ENCODE measurements around the gene DERA.

DNA sequence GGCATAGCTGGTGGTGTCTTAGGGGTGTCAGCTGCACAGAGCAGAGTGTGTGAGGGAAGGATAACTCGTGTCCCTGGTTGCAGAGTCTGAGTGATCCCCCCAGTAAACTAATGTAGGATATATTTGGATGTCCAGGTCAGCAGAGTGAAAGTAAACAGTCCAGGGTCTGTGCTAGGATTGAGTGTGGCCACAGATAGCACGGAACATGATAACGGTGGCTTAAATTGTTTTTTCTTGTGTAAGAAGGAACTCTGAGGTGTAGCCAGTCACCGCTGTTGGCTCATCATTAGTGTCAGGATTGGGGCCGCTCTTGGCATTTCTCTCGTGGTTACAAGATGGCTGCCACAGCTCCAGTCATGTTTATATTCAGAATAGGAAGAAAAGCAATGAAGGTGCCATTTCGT, 97.3 kb downstream of the DERA start:
- TF ChIP-seq, protein P1, sequence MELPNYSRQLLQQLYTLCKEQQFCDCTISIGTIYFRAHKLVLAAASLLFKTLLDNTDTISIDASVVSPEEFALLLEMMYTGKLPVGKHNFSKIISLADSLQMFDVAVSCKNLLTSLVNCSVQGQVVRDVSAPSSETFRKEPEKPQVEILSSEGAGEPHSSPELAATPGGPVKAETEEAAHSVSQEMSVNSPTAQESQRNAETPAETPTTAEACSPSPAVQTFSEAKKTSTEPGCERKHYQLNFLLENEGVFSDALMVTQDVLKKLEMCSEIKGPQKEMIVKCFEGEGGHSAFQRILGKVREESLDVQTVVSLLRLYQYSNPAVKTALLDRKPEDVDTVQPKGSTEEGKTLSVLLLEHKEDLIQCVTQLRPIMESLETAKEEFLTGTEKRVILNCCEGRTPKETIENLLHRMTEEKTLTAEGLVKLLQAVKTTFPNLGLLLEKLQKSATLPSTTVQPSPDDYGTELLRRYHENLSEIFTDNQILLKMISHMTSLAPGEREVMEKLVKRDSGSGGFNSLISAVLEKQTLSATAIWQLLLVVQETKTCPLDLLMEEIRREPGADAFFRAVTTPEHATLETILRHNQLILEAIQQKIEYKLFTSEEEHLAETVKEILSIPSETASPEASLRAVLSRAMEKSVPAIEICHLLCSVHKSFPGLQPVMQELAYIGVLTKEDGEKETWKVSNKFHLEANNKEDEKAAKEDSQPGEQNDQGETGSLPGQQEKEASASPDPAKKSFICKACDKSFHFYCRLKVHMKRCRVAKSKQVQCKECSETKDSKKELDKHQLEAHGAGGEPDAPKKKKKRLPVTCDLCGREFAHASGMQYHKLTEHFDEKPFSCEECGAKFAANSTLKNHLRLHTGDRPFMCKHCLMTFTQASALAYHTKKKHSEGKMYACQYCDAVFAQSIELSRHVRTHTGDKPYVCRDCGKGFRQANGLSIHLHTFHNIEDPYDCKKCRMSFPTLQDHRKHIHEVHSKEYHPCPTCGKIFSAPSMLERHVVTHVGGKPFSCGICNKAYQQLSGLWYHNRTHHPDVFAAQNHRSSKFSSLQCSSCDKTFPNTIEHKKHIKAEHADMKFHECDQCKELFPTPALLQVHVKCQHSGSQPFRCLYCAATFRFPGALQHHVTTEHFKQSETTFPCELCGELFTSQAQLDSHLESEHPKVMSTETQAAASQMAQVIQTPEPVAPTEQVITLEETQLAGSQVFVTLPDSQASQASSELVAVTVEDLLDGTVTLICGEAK (IDR thresholded peaks at IDR 0.05): no peak
- TF ChIP-seq, protein P1 (CRISPR knock-in tag; IDR thresholded peaks at IDR 0.05): no peak
- TF ChIP-seq, protein P2, sequence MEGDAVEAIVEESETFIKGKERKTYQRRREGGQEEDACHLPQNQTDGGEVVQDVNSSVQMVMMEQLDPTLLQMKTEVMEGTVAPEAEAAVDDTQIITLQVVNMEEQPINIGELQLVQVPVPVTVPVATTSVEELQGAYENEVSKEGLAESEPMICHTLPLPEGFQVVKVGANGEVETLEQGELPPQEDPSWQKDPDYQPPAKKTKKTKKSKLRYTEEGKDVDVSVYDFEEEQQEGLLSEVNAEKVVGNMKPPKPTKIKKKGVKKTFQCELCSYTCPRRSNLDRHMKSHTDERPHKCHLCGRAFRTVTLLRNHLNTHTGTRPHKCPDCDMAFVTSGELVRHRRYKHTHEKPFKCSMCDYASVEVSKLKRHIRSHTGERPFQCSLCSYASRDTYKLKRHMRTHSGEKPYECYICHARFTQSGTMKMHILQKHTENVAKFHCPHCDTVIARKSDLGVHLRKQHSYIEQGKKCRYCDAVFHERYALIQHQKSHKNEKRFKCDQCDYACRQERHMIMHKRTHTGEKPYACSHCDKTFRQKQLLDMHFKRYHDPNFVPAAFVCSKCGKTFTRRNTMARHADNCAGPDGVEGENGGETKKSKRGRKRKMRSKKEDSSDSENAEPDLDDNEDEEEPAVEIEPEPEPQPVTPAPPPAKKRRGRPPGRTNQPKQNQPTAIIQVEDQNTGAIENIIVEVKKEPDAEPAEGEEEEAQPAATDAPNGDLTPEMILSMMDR (CRISPR knock-in tag; IDR thresholded peaks at IDR 0.05): no peak

Measured in HepG2 (cell line).